Measurements from ENCODE around the gene GPANK1.

The GPANK1 gene

GRCh38 chr6:31614684-31615578, 49.9 kb downstream of the GPANK1 start, which contains the start of gene AIF1:
Gene AIF1, plus strand, starts transcription at chr6:31615234. Its CDS starts 96 bp downstream, at chr6:31615330.
- no peak for FAIRE-seq

GRCh38 chr6:31614075-31614619, 50.6 kb downstream of the GPANK1 start:
- no peak for FAIRE-seq

Measured in TTC549 (cell line).